Measurements from ENCODE around the gene SPRYD3. TPM values are rescaled to one million over a fixed set of nuclear protein-coding genes. Genes with fewer than 3 reads are reported as not detected.
A peak's percentile ranks its signal among the peaks of the same experiment; 100 is the strongest.

SPRYD3 gene
- total and polyA plus RNA-seq, 2 of the 4 experiments (the other 2 are of a cell fraction), result 25.6 to 27.8 TPM

DNA sequence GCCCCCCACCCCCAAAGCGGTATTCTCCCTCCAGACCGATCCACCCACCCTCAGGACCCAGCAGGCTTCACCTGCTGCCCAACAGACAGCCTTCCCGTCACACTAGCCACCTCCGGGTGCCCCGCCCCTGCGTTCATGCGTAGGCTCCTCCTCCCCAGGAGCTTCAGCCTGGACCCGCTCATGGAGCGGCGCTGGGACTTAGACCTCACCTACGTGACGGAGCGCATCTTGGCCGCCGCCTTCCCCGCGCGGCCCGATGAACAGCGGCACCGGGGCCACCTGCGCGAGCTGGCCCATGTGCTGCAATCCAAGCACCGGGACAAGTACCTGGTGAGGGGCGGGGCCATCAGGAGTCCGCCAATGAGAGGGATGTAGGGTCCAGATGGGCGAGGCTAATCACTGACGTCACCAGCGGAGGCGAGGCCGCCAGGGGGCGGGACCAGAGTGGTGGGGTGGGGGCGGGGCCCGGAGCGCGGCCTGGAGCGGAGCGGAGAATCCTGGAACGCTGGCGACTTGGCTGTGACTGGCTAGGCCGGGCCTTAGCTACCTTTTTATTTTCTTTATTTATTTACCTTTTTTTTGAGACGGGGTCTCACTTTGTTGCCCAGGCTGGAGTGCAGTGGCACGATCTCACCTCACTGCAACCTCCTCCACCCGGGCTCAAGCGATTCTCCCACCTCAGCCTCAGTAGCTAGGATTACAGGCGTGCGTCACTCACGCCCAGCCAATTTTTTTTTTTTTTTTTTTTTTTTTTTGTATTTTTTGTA, 24.9 kb downstream of the SPRYD3 start:
- Histone ChIP-seq H2BK15ac (ENCODE audit: low read depth, low read length) (no peak overlapping the region), H3K9me3 (ENCODE audit: control insufficient read depth, insufficient read depth, low read length) (no peaks in the 10 kb centered on the region), H3K36me3 (ENCODE audit: control insufficient read depth, insufficient read depth, low read length) (peaks cover 52% of the 10 kb centered on the region), H4K91ac (ENCODE audit: insufficient read depth, low read depth, low read length) (peak overlapping the region; percentile 33; the same call in 1 of the 2 replicates), H4K5ac (ENCODE audit: low read depth, low read length) (no peak overlapping the region), H3K9me1 (ENCODE audit: insufficient read depth, low read length) (peaks cover 21% of the 10 kb centered on the region), H2BK5ac (ENCODE audit: low read depth, low read length, poor library complexity, severe bottlenecking) (no peak overlapping the region), H3K9ac (ENCODE audit: low read depth, low read length) (0 out of 2 replicates have a peak overlapping the region, but pooled peaks have one; percentile 32), H4K20me1 (ENCODE audit: insufficient read depth, low read length) (peaks cover 16% of the 10 kb centered on the region), H3K4me3 (ENCODE audit: insufficient read depth, low read depth, low read length) (peak overlapping the region; percentile 35), H3K27me3 (ENCODE audit: control insufficient read depth, insufficient read depth, low read length) (no peaks in the 10 kb centered on the region), H3K4ac (ENCODE audit: low read depth, low read length) (peak overlapping the region; percentile 63), H2AFZ (replicated peaks; ENCODE audit: low read length, poor library complexity) (peak overlapping the region; percentile 90), H3K56ac (ENCODE audit: extremely low read depth, insufficient read depth, low read length) (no peak overlapping the region), H2BK20ac (ENCODE audit: low read depth, low read length) (no peak overlapping the region), H2AK5ac (ENCODE audit: low read depth, low read length) (peak overlapping the region; percentile 79), H3K4me1 (ENCODE audit: control insufficient read depth, insufficient read depth, low read length) (peaks cover 38% of the 10 kb centered on the region), H3K27ac (ENCODE audit: insufficient read depth, low read length) (peak overlapping the region; percentile 20; the same call in 1 of the 2 replicates), H2BK120ac (ENCODE audit: low read depth, low read length) (peak overlapping the region; percentile 17; the same call in 1 of the 2 replicates), H3K18ac (ENCODE audit: low read depth, low read length) (no peak overlapping the region), H3K79me1 (ENCODE audit: low read depth in 1 of 2, low read length in 2 of 2) (peaks cover 5 to 52% of the 10 kb centered on the region in 2 experiments; a peak in 3 of 4 replicates), H4K8ac (ENCODE audit: low read depth in 2 of 2, low read length in 2 of 2) (peak overlapping the region in 1 of 2 experiments; percentile 67; a peak in 2 of 4 replicates), H3K4me2 (ENCODE audit: low read depth, low read length) (peak overlapping the region; percentile 81), H3K14ac (replicated peaks; ENCODE audit: low read depth, low read length) (no peak overlapping the region), H2AK9ac (replicated peaks; ENCODE audit: low read depth, low read length, poor library complexity) (peak overlapping the region; percentile 96), H3K23ac (ENCODE audit: low read depth, low read length) (no peak overlapping the region)
- no TSS peak for BruUV-seq (replicated peaks)
- 10% methylated on average over 2 of the region's 48 CpGs; no CpG with 5 or more reads in 1 of the 2 experiments for WGBS, 2 experiments (ENCODE audit: extremely low coverage in 2 of 2, insufficient read length in 1 of 2)
- dilution Hi-C loops (cut with HindIII; ENCODE audit: low sequenced_read_pairs, unreplicated experiment), result no loop called here
- TF ChIP-seq, protein P1, sequence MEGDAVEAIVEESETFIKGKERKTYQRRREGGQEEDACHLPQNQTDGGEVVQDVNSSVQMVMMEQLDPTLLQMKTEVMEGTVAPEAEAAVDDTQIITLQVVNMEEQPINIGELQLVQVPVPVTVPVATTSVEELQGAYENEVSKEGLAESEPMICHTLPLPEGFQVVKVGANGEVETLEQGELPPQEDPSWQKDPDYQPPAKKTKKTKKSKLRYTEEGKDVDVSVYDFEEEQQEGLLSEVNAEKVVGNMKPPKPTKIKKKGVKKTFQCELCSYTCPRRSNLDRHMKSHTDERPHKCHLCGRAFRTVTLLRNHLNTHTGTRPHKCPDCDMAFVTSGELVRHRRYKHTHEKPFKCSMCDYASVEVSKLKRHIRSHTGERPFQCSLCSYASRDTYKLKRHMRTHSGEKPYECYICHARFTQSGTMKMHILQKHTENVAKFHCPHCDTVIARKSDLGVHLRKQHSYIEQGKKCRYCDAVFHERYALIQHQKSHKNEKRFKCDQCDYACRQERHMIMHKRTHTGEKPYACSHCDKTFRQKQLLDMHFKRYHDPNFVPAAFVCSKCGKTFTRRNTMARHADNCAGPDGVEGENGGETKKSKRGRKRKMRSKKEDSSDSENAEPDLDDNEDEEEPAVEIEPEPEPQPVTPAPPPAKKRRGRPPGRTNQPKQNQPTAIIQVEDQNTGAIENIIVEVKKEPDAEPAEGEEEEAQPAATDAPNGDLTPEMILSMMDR (conservative IDR thresholded peaks at IDR 0.05; ENCODE audit: low read depth, low read length), result no peak
- TF ChIP-seq CHD1 (IDR thresholded peaks at IDR 0.05; ENCODE audit: low read depth, low read length) (no peak), MAZ (IDR thresholded peaks at IDR 0.05; ENCODE audit: borderline replicate concordance, low read depth, low read length) (peak; percentile 36; the same call in 1 of the 2 replicates), RCOR1 (IDR thresholded peaks at IDR 0.05; ENCODE audit: insufficient replicate concordance, low read length) (no peak)
- CTCF ChIA-PET, result no interaction called here
- in situ Hi-C loops (cut with MboI; ENCODE audit: low sequenced_read_pairs), result no loop called here
- peak; percentile 39 for ATAC-seq (ENCODE audit: low read depth)
- DNase-seq, result peak; percentile 77
- POLR2A ChIA-PET (ENCODE audit: unreplicated experiment), result interaction anchor here (0.6 kb wide), 1 partner anchor 79 kb away, joined by 8 read pairs; no protein-coding TSS in a partner anchor
- intact Hi-C loops (cut with micrococcal nuclease), result loop anchor here (5.0 kb wide), 1 partner anchor 243 kb away; the partner anchor contains the start of genes MYG1 and PFDN5

Data from IMR-90 (cell line).